GM23338 (cell line): ENCODE results near the gene OTOG.

Experiments
- EZH2 ChIP-seq: fragments of 200-600 bp; sonication (generic); IDR thresholded peaks from one replicate; pipeline ENCODE4 v1.8.0; 2017; ENCODE audit warnings: antibody characterized with exemption, mild to moderate bottlenecking, low read depth; ENCODE audit not compliant: unreplicated experiment
- EZH2phosphoT487 ChIP-seq: fragments of 200-600 bp; sonication (generic); IDR thresholded peaks from one replicate; pipeline ENCODE4 v1.8.1; 2018; ENCODE audit warnings: antibody characterized with exemption; ENCODE audit not compliant: unreplicated experiment
- POLR2AphosphoS5 ChIP-seq: IDR thresholded peaks from 2 replicates; pipeline ENCODE4 v1.6.1; 2016; ENCODE audit warnings: antibody characterized with exemption, low read depth
- TF ChIP-seq, protein P1 (sequence below), 2 experiments: fragments of 200-600 bp in 1 of 2; sonication (generic) in 1 of 2; conservative IDR thresholded peaks; 2 replicates each; pipeline versions ENCODE4 v1.5.1 to v1.6.1; 2016 to 2017; ENCODE audit warnings: antibody characterized with exemption in 2 of 2, low read depth in 2 of 2, mild to moderate bottlenecking in 2 of 2, moderate library complexity in 1 of 2

DNA sequence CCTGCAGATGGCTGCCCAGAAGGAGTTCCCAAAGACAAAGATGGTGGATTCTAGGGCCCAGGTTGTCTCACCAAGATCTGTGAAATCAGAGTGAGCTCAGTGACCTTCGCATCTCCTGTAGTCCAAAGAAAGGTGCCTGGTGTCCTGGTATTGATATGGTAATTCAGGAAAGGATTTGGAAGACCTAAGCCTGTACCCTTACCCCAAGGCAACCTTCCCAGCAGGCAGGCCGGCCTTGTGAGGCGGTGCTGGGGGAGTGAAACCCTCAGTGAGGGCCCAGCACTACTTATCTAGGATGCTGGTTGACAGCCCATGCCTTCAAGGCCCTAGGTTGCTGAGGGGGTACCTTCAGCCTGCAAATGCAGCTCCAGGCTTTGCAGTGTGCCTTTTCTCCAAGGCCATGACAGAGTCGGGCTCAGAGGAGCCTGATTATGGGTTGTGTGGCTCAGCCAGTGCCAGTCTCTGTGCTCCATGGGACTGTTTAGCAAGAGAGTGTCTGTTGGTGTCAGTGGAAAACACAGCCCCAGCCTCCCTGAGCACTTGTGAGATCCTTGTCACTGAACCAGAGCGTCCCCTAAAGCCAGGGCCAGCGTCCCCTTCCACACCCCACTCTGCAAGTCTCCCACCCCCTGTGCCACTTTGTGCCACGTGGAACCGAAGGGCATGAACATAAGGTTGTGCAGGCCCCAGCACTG is 99.5 kb downstream of the OTOG start:
- TF ChIP-seq, protein P1, sequence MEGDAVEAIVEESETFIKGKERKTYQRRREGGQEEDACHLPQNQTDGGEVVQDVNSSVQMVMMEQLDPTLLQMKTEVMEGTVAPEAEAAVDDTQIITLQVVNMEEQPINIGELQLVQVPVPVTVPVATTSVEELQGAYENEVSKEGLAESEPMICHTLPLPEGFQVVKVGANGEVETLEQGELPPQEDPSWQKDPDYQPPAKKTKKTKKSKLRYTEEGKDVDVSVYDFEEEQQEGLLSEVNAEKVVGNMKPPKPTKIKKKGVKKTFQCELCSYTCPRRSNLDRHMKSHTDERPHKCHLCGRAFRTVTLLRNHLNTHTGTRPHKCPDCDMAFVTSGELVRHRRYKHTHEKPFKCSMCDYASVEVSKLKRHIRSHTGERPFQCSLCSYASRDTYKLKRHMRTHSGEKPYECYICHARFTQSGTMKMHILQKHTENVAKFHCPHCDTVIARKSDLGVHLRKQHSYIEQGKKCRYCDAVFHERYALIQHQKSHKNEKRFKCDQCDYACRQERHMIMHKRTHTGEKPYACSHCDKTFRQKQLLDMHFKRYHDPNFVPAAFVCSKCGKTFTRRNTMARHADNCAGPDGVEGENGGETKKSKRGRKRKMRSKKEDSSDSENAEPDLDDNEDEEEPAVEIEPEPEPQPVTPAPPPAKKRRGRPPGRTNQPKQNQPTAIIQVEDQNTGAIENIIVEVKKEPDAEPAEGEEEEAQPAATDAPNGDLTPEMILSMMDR (conservative IDR thresholded peaks at IDR 0.05; ENCODE audit: low read depth in 2 of 2) = no peak
- no peak for TF ChIP-seq EZH2
- TF ChIP-seq POLR2AphosphoS5 = no peak
- TF ChIP-seq EZH2phosphoT487 = no peak
